Measurements from ENCODE around the gene PHLPP1.

PHLPP1 gene

DNA sequence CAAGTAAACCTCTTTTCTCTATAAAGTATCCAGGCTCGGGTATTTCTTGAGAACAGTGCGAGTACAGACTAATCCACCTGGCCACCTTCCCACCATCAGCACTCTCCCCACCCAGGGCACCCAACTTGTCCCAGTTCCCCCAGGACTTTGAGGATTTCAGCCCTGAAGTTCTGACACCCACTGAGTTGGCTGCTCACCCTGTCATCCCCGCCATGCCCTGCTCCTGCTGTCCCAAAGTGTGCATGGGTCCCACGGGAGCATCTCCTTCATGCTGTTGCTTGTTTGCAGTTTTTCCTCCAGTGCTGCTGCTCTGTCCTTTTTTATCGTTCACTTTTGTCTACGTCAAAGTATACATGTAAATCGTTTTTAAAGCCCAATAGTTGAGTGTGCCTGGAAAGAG, 273.9 kb downstream of the PHLPP1 start:
- in situ Hi-C loops (cut with MboI; ENCODE audit: low pct_unique_long_range_greater_than_20kb, low sequenced_read_pairs, unreplicated experiment): loop anchor here (25.0 kb wide), 1 partner anchor 377 kb away; no protein-coding TSS in a partner anchor
- no peak for DNase-seq (ENCODE audit: low spot score)
- TF ChIP-seq, protein P1, sequence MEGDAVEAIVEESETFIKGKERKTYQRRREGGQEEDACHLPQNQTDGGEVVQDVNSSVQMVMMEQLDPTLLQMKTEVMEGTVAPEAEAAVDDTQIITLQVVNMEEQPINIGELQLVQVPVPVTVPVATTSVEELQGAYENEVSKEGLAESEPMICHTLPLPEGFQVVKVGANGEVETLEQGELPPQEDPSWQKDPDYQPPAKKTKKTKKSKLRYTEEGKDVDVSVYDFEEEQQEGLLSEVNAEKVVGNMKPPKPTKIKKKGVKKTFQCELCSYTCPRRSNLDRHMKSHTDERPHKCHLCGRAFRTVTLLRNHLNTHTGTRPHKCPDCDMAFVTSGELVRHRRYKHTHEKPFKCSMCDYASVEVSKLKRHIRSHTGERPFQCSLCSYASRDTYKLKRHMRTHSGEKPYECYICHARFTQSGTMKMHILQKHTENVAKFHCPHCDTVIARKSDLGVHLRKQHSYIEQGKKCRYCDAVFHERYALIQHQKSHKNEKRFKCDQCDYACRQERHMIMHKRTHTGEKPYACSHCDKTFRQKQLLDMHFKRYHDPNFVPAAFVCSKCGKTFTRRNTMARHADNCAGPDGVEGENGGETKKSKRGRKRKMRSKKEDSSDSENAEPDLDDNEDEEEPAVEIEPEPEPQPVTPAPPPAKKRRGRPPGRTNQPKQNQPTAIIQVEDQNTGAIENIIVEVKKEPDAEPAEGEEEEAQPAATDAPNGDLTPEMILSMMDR (IDR thresholded peaks at IDR 0.05; ENCODE audit: extremely low read depth, insufficient read depth, missing control alignments): no peak

DNA sequence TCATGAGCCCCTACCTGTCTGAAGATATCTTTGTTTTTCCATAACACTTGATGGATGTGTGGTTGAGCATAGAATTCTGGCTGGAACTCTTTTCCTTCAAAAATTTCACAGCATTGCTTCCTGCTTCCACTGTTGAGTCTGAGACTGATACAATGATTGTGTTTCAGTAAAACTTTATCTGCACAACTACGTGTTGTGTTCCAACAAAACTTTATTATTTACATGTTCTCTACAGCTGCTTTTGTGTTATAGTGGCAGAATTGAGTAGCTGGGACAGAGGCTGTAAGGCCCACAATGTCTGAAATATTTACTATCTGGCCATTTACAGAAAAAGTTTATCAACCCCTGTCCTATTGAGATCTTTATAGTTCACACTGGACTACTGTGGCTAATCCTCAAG, 275.3 kb downstream of the PHLPP1 start:
- DNase-seq (ENCODE audit: low spot score): no peak
- in situ Hi-C loops (cut with MboI; ENCODE audit: low pct_unique_long_range_greater_than_20kb, low sequenced_read_pairs, unreplicated experiment): loop anchor here (25.0 kb wide), 1 partner anchor 378 kb away; no protein-coding TSS in a partner anchor
- TF ChIP-seq, protein P1 (IDR thresholded peaks at IDR 0.05; ENCODE audit: extremely low read depth, insufficient read depth, missing control alignments): no peak

- TF ChIP-seq, protein P1 (IDR thresholded peaks at IDR 0.05; ENCODE audit: extremely low read depth, insufficient read depth, missing control alignments): no peak
These were observed 276.0 kb downstream of the PHLPP1 start for GRCh38 chr18:62991389-62991788.

DNA sequence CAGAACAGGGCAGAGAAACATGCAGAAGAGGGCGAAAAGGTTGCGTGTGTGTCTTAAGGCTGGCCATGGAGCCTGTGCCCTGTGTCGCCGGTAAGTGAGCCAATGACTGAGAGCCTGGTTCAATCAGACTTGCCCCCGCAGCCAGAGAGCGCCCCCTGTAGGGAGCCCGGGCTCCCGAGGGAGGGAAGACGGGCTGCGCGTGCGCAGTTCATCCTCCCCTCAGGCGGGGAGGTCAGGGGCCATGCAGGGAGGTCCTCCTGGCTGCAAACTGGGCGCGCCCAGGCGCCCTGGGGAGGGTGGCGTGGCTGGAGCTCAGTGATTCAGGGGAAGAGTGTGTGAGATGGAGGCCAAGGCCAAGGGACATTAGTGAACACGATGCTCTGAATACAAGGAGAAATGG, 276.6 kb downstream of the PHLPP1 start:
- TF ChIP-seq, protein P1 (IDR thresholded peaks at IDR 0.05; ENCODE audit: extremely low read depth, insufficient read depth, missing control alignments): no peak
- no peak for DNase-seq (ENCODE audit: low spot score)
- in situ Hi-C loops (cut with MboI; ENCODE audit: low pct_unique_long_range_greater_than_20kb, low sequenced_read_pairs, unreplicated experiment): loop anchor here (25.0 kb wide), 1 partner anchor 380 kb away; no protein-coding TSS in a partner anchor

More at GRCh38 chr18:62991389-62991788, 276.0 kb downstream of the PHLPP1 start:
- in situ Hi-C loops (cut with MboI; ENCODE audit: low pct_unique_long_range_greater_than_20kb, low sequenced_read_pairs, unreplicated experiment): loop anchor here (25.0 kb wide), 1 partner anchor 379 kb away; no protein-coding TSS in a partner anchor
- DNase-seq (ENCODE audit: low spot score): no peak

- in situ Hi-C loops (cut with MboI; ENCODE audit: low pct_unique_long_range_greater_than_20kb, low sequenced_read_pairs, unreplicated experiment): loop anchor here (25.0 kb wide), 1 partner anchor 381 kb away; no protein-coding TSS in a partner anchor
- TF ChIP-seq, protein P1 (IDR thresholded peaks at IDR 0.05; ENCODE audit: extremely low read depth, insufficient read depth, missing control alignments): no peak
- no peak for DNase-seq (ENCODE audit: low spot score)
These were observed 277.6 kb downstream of the PHLPP1 start for GRCh38 chr18:62992877-62993365.

GRCh38 chr18:62996566-62996965, 281.2 kb downstream of the PHLPP1 start:
- in situ Hi-C loops (cut with MboI; ENCODE audit: low pct_unique_long_range_greater_than_20kb, low sequenced_read_pairs, unreplicated experiment): loop anchor here (25.0 kb wide), 1 partner anchor 384 kb away; no protein-coding TSS in a partner anchor
- DNase-seq (ENCODE audit: low spot score): no peak
- TF ChIP-seq, protein P1 (IDR thresholded peaks at IDR 0.05; ENCODE audit: extremely low read depth, insufficient read depth, missing control alignments): no peak
